Endothelial cell of umbilical vein (primary cell): ENCODE results near the gene STK38. TPM values are rescaled to one million over a fixed set of nuclear protein-coding genes. Genes with fewer than 3 reads are reported as not detected.

Source experiments
- BruUV-seq: library from RNA; stranded (reverse); fragments of 400-500 nt; replicated peaks from 2 replicates; lab custom pipeline; 2021; lab: Mats Ljungman, UMichigan
- CTCF ChIA-PET: fragments of 300-600, 350-600 bp; sonication (Branson Sonifier 250); formaldehyde crosslinking; loops from one replicate; lab custom pipeline; 2021; ENCODE audit warnings: antibody characterized with exemption, inconsistent platforms; lab: Charles Lee
- POLR2A ChIA-PET: fragments of 300-600, 350-600 bp; sonication (Branson Sonifier 250); formaldehyde crosslinking; loops from one replicate; lab custom pipeline; 2021; ENCODE audit warnings: antibody characterized with exemption, inconsistent platforms; lab: Charles Lee
- DNase-seq: peaks from one replicate; pipeline ENCODE4 v3.0.0-alpha.2; 2011; ENCODE audit warnings: low read depth, low spot score
- FAIRE-seq: peaks from 2 replicates; lab custom pipeline; 2011; peaks lifted over from hg19 to GRCh38; lab: Jason Lieb, UNC
- H2AFZ ChIP-seq: 2 replicates; pipeline ENCODE4 v1.6.0; 2012; ENCODE audit warnings: low read depth, low read length, control low read depth, inconsistent platforms
- H3K27ac ChIP-seq: 2 replicates; pipeline ENCODE4 v1.5.1; 2011; ENCODE audit warnings: low read depth, mild to moderate bottlenecking, control low read depth, low read length, moderate library complexity; ENCODE audit not compliant: insufficient read depth
- H3K27me3 ChIP-seq, 2 experiments: 2 replicates each; pipeline versions ENCODE4 v1.6.0 to v1.6.1; 2011; ENCODE audit warnings: low read length in 2 of 2, mixed read lengths in 1 of 2; ENCODE audit not compliant: control insufficient read depth in 2 of 2, insufficient read depth in 2 of 2
- H3K36me3 ChIP-seq, 2 experiments: 2 replicates in 1 of 2; 3 replicates in 1 of 2; pipeline ENCODE4 v1.5.1; 2011; ENCODE audit warnings: low read length in 2 of 2, mild to moderate bottlenecking in 1 of 2, moderate library complexity in 1 of 2; ENCODE audit not compliant: control insufficient read depth in 2 of 2, insufficient read depth in 2 of 2; ENCODE audit errors: extremely low read depth in 1 of 2
- H3K4me1 ChIP-seq: 3 replicates; pipeline ENCODE4 v1.5.1; 2011; ENCODE audit warnings: mild to moderate bottlenecking, low read length; ENCODE audit not compliant: control insufficient read depth, insufficient read depth; ENCODE audit errors: extremely low read depth
- H3K4me2 ChIP-seq: 2 replicates; pipeline ENCODE4 v1.6.1; 2011; ENCODE audit warnings: low read length, control low read depth, mixed read lengths; ENCODE audit not compliant: insufficient read depth
- H3K4me3 ChIP-seq, 3 experiments: fragments of 200-600 bp in 1 of 3; sonication (generic), shearing (Covaris generic) in 1 of 3; replicated peaks in 1 of 3; 2 replicates each; pipeline ENCODE4 v1.5.1; 2011 to 2016; ENCODE audit warnings: control low read depth in 3 of 3, low read length in 3 of 3, mild to moderate bottlenecking in 2 of 3, inconsistent platforms in 1 of 3, low read depth in 1 of 3, moderate library complexity in 1 of 3; ENCODE audit not compliant: insufficient read depth in 1 of 3
- H3K79me2 ChIP-seq: 2 replicates; pipeline ENCODE4 v1.6.0; 2012; ENCODE audit warnings: low read length, inconsistent platforms; ENCODE audit not compliant: control insufficient read depth, insufficient read depth
- H3K9ac ChIP-seq: replicated peaks from 2 replicates; pipeline ENCODE3; 2011; ENCODE audit warnings: low read length, control low read depth; ENCODE audit not compliant: insufficient read depth; ENCODE audit errors: extremely low read depth
- H3K9me1 ChIP-seq: replicated peaks from 3 replicates; pipeline ENCODE4 v1.6.0; 2011; ENCODE audit warnings: mild to moderate bottlenecking, low read length; ENCODE audit not compliant: control insufficient read depth, insufficient read depth; ENCODE audit errors: extremely low read depth
- H3K9me3 ChIP-seq: replicated peaks from 2 replicates; pipeline ENCODE4 v1.5.1; 2012; ENCODE audit warnings: low read length, inconsistent platforms; ENCODE audit not compliant: control insufficient read depth, insufficient read depth
- H4K20me1 ChIP-seq: replicated peaks from 2 replicates; pipeline ENCODE3; 2011; ENCODE audit warnings: mild to moderate bottlenecking, low read length; ENCODE audit not compliant: control insufficient read depth, insufficient read depth; ENCODE audit errors: extremely low read depth
- EZH2 ChIP-seq: IDR thresholded peaks from 2 replicates; pipeline ENCODE4 v1.6.1; 2012; ENCODE audit warnings: borderline replicate concordance, low read depth, mild to moderate bottlenecking, moderate library complexity, low read length, inconsistent platforms; ENCODE audit not compliant: severe bottlenecking
- FOS ChIP-seq: IDR thresholded peaks from 2 replicates; pipeline ENCODE4 v1.6.1; 2011; ENCODE audit warnings: mild to moderate bottlenecking, low read length, moderate library complexity, borderline replicate concordance; ENCODE audit not compliant: insufficient read depth
- GATA2 ChIP-seq: IDR thresholded peaks from 2 replicates; pipeline ENCODE4 v1.7.0; 2011; ENCODE audit warnings: low read depth, mild to moderate bottlenecking, moderate library complexity, mixed read lengths, low read length; ENCODE audit not compliant: insufficient read length, insufficient read depth
- JUN ChIP-seq: IDR thresholded peaks from 2 replicates; pipeline ENCODE4 v1.6.1; 2011; ENCODE audit warnings: borderline replicate concordance, low read depth; ENCODE audit not compliant: insufficient read length, insufficient read depth
- MAX ChIP-seq: IDR thresholded peaks from 2 replicates; pipeline ENCODE4 v1.6.1; 2011; ENCODE audit not compliant: insufficient read depth, insufficient read length
- MYC ChIP-seq: IDR thresholded peaks from one replicate; pipeline ENCODE4 v1.6.1; 2011; ENCODE audit warnings: mild to moderate bottlenecking, low read depth, low read length
- POLR2A ChIP-seq: IDR thresholded peaks from 2 replicates; pipeline ENCODE4 v1.6.1; 2012; ENCODE audit warnings: low read depth, mild to moderate bottlenecking, control low read depth, low read length
- POLR2AphosphoS5 ChIP-seq: IDR thresholded peaks from 2 replicates; pipeline ENCODE4 v1.6.1; 2012; ENCODE audit warnings: low read depth, mild to moderate bottlenecking, control low read depth, low read length, moderate library complexity; ENCODE audit not compliant: insufficient read depth
- dilution Hi-C: fragments of 300-500 bp; cut with MboI; formaldehyde crosslinking; loops from one replicate; pipeline ENCODE4 v1.15.0; 2019; ENCODE audit warnings: low sequenced_read_pairs; ENCODE audit not compliant: extremely low pct_ligation_motif_present
- intact Hi-C: fragments of 100-400 bp; cut with micrococcal nuclease; formaldehyde crosslinking; loops from one replicate; pipeline ENCODE4 v1.10.0; 2022
- polyA plus RNA-seq, 4 experiments: library from polyadenylated mRNA; depleted of rRNA in 3 of 4; stranded (reverse) in 3 of 4; unstranded in 1 of 4; fragments of >200 nt; gene quantifications; 2 replicates each; pipeline versions ENCODE4 v1.2.1 to v1.2.3, GENCODE V29; 2011 to 2012; ENCODE audit warnings: missing spikeins in 1 of 4
- total RNA-seq: library from RNA; stranded (reverse); gene quantifications from 2 replicates; pipeline ENCODE4 v1.2.3, GENCODE V29; 2021
- TF ChIP-seq, protein P1 (sequence below), 2 donors: IDR thresholded peaks; 1 replicate in 1 of 2; 2 replicates in 1 of 2; pipeline ENCODE4 v1.5.1; 2011; ENCODE audit warnings: low read length in 2 of 2, mild to moderate bottlenecking in 2 of 2, moderate library complexity in 2 of 2, control low read depth in 1 of 2, inconsistent platforms in 1 of 2, low read depth in 1 of 2; ENCODE audit not compliant: insufficient read depth in 1 of 2; ENCODE audit errors: extremely low read depth in 1 of 2

The STK38 gene
- total and polyA plus RNA-seq, 2 donors (not counting 3 experiments of a cell fraction or from before 2014, with no cell fraction given), result 10.1 to 30.3 TPM

DNA sequence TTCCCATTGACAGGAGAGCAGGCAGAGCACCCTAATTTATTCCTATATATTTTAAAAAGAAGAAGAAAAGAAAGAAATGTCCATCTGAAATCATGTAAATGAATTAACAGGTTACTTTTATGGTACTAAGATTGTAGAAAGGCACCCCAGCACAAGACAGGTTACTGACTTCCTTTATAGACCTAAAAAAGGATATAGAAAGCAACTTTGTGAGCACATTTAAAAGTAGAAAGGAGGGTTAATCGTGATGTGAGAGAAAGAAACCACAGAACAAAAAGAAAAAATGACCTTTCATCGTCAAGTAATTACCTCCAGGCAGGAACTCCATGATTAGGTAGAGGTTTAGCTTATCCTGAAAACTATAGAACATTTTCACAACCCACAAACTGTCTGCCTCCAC is 29.9 kb downstream of the STK38 start:
- BruUV-seq, result no TSS peak
- FAIRE-seq (no peak), DNase-seq (no peak)
- Histone ChIP-seq H3K9me3 (no peaks in the 10 kb centered on the region), H3K9ac (no peak overlapping the region), H3K27ac (no peak overlapping the region), H4K20me1 (no peaks in the 10 kb centered on the region), H3K27me3 (no peaks in the 10 kb centered on the region), H3K9me1 (no peaks in the 10 kb centered on the region), H3K4me1 (no peaks in the 10 kb centered on the region), H3K79me2 (no peaks in the 10 kb centered on the region), H3K36me3 (peaks cover 18 to 20% of the 10 kb centered on the region in 2 experiments), H3K4me2 (no peak overlapping the region), H3K4me3 (no peak overlapping the region), H2AFZ (no peak overlapping the region)
- TF ChIP-seq, protein P1, sequence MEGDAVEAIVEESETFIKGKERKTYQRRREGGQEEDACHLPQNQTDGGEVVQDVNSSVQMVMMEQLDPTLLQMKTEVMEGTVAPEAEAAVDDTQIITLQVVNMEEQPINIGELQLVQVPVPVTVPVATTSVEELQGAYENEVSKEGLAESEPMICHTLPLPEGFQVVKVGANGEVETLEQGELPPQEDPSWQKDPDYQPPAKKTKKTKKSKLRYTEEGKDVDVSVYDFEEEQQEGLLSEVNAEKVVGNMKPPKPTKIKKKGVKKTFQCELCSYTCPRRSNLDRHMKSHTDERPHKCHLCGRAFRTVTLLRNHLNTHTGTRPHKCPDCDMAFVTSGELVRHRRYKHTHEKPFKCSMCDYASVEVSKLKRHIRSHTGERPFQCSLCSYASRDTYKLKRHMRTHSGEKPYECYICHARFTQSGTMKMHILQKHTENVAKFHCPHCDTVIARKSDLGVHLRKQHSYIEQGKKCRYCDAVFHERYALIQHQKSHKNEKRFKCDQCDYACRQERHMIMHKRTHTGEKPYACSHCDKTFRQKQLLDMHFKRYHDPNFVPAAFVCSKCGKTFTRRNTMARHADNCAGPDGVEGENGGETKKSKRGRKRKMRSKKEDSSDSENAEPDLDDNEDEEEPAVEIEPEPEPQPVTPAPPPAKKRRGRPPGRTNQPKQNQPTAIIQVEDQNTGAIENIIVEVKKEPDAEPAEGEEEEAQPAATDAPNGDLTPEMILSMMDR (IDR thresholded peaks at IDR 0.05; ENCODE audit: extremely low read depth in 1 of 2, insufficient read depth in 1 of 2, low read depth in 1 of 2, low read length in 2 of 2), result no peak
- POLR2A ChIA-PET, result no interaction called here
- dilution Hi-C loops, result no loop called here
- CTCF ChIA-PET, result no interaction called here
- intact Hi-C loops, result no loop called here

DNA sequence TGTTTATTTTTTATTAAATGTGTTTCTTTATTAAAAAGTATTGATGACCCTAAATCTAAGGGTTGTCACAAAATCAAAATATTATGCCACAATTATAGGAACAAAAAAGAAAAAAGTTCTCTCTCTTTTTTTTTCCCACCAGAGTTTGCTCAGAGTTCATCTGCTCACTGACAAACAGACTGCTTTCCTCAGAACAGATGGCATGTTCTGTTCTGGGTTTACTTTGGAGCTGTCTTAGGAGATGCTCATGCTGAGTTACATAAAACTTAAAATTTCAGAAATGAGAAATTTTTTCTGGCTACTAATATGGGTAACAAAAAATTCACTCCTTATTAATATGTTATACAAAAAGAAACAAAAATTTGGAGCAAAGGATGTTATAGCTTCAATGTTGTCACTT is 30.3 kb downstream of the STK38 start:
- ChIA-PET POLR2A (no interaction called here), CTCF (no interaction called here)
- Histone ChIP-seq H4K20me1 (no peaks in the 10 kb centered on the region), H3K4me3 (no peak overlapping the region), H3K27ac (no peak overlapping the region), H3K79me2 (no peaks in the 10 kb centered on the region), H3K9me1 (no peaks in the 10 kb centered on the region), H3K9ac (no peak overlapping the region), H2AFZ (no peak overlapping the region), H3K9me3 (no peaks in the 10 kb centered on the region), H3K27me3 (no peaks in the 10 kb centered on the region), H3K4me1 (no peaks in the 10 kb centered on the region), H3K4me2 (no peak overlapping the region), H3K36me3 (peaks cover 16 to 20% of the 10 kb centered on the region in 2 experiments)
- dilution Hi-C loops, result no loop called here
- no peak for FAIRE-seq
- no peak for DNase-seq
- no TSS peak for BruUV-seq
- no peak for TF ChIP-seq MYC
- TF ChIP-seq, protein P1 (IDR thresholded peaks at IDR 0.05; ENCODE audit: extremely low read depth in 1 of 2, insufficient read depth in 1 of 2, low read depth in 1 of 2, low read length in 2 of 2), result no peak
- TF ChIP-seq GATA2, result no peak
- no peak for TF ChIP-seq POLR2A
- TF ChIP-seq JUN, result no peak
- TF ChIP-seq MAX, result no peak
- TF ChIP-seq EZH2, result no peak
- no peak for TF ChIP-seq POLR2AphosphoS5
- TF ChIP-seq FOS, result no peak
- intact Hi-C loops, result no loop called here
